ENCODE results near the gene IGSF9B. TPM values are rescaled to one million over a fixed set of nuclear protein-coding genes. Genes with fewer than 3 reads are reported as not detected.

IGSF9B gene
- total and polyA plus RNA-seq, 2 of the 13 experiments (the other 11 are each of a cell fraction or from before 2014, with no cell fraction given) = not detected

GRCh38 chr11:133953547-133953946 is 3.2 kb downstream of the IGSF9B start:
- ATAC-seq (no peak), DNase-seq (ENCODE audit: low spot score) (no peak), FAIRE-seq (no peak)
- H3K9me3 ChIP-seq (ENCODE audit: low read length) = no peaks in the 10 kb centered on the region
- H3K9ac ChIP-seq (ENCODE audit: insufficient read depth, low read depth, low read length) = no peak overlapping the region
- no peak overlapping the region for H3K4me3 ChIP-seq (replicated peaks in 1 of 3; ENCODE audit: insufficient read depth in 1 of 3, low read depth in 2 of 3, low read length in 3 of 3)
- H3K4me1 ChIP-seq (ENCODE audit: insufficient read depth, low read length) = no peaks in the 10 kb centered on the region
- H3K36me3 ChIP-seq (replicated peaks in 1 of 2; ENCODE audit: control insufficient read depth in 1 of 2, insufficient read depth in 2 of 2, low read length in 2 of 2) = no peaks in the 10 kb centered on the region
- no peak overlapping the region for H3K4me2 ChIP-seq (ENCODE audit: low read depth, low read length)
- no peak overlapping the region for H3K27ac ChIP-seq (ENCODE audit: extremely low read length, insufficient read depth, low read length)
- WGBS (ENCODE audit: low lambda C conversion rate) = 0% methylated on average over 3 of the region's 5 CpGs
- H3K27me3 ChIP-seq (ENCODE audit: control insufficient read depth in 1 of 2, insufficient read depth in 2 of 2, low read length in 2 of 2) = peaks cover 9 to 68% of the 10 kb centered on the region in 2 experiments
- intact Hi-C loops (cut with micrococcal nuclease; ENCODE audit: unreplicated experiment) = no loop called here
- ChIA-PET CTCF (ENCODE audit: low intra/inter-chr PET ratio, low total read pairs) (no interaction called here), POLR2A (no interaction called here)
- no peak overlapping the region for H2AFZ ChIP-seq (ENCODE audit: low read length)
- no peaks in the 10 kb centered on the region for H3K79me2 ChIP-seq (ENCODE audit: insufficient read depth, low read length)
- BruUV-seq (replicated peaks) = no TSS peak
- in situ Hi-C loops (cut with HindIII; ENCODE audit: extremely low pct_ligation_motif_present, low pct_unique_long_range_greater_than_20kb) = no loop called here
- H4K20me1 ChIP-seq (ENCODE audit: insufficient read depth, low read length) = 0 out of 2 replicates have a peak, but pooled peaks cover 4% of the 10 kb centered on the region
- TF ChIP-seq KLF16 (CRISPR knock-in tag; IDR thresholded peaks at IDR 0.05) (no peak), NFE2L1 (CRISPR knock-in tag; IDR thresholded peaks at IDR 0.05; ENCODE audit: borderline replicate concordance) (no peak), ZKSCAN5 (CRISPR knock-in tag; IDR thresholded peaks at IDR 0.05) (no peak), ZHX2 (IDR thresholded peaks at IDR 0.05; ENCODE audit: low read depth) (no peak), ZHX2 (CRISPR knock-in tag; IDR thresholded peaks at IDR 0.05; ENCODE audit: borderline replicate concordance) (no peak), TBL1XR1 (IDR thresholded peaks at IDR 0.05; ENCODE audit: borderline replicate concordance, low read length, partially characterized antibody) (no peak), SAFB2 (CRISPR knock-in tag; IDR thresholded peaks at IDR 0.05; ENCODE audit: borderline replicate concordance, low read depth) (no peak), FOXP4 (CRISPR knock-in tag; IDR thresholded peaks at IDR 0.05) (no peak), ARID5B (CRISPR knock-in tag; IDR thresholded peaks at IDR 0.05) (no peak), NCOR1 (IDR thresholded peaks at IDR 0.05; ENCODE audit: borderline replicate concordance, low read length) (no peak), ZKSCAN8 (CRISPR knock-in tag; IDR thresholded peaks at IDR 0.05; ENCODE audit: borderline replicate concordance) (no peak), MIXL1 (CRISPR knock-in tag; IDR thresholded peaks at IDR 0.05) (no peak)
